Measurements from ENCODE around the gene DNM3. TPM values are rescaled to one million over a fixed set of nuclear protein-coding genes. Genes with fewer than 3 reads are reported as not detected.

Gene DNM3
- total and polyA plus RNA-seq, 9 of the 15 experiments (the other 6 are each of a cell fraction or from before 2014, with no cell fraction given), result 0.08 to 0.36 (median 0.22) TPM; not detected in 1

DNA sequence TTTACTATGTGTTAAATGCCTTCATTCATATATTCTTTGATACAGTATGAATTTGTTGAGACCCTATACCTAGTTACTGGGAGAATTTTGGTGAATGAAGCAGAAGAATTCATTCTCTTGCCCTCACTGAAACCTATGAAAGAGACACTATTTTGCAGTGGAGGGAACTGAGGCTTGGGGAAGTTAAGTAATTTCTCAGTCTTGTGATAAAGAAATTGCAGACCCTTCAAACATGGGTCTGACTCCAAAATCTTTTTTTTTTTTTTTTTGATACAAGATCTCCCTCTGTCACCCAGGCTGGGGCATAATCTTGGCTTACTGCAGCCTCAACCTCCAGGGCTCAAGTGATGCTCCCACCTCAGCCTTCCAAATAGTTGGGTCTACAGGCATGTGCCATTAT, 132.1 kb downstream of the DNM3 start:
- Histone ChIP-seq H3K27ac (ENCODE audit: extremely low read depth, low read depth, low read length) (no peak overlapping the region), H3K9ac (ENCODE audit: insufficient read depth in 1 of 2, low read depth in 2 of 2, low read length in 2 of 2) (no peak overlapping the region), H3K27me3 (ENCODE audit: control insufficient read depth in 2 of 2, insufficient read depth in 2 of 2, low read length in 2 of 2) (no peaks in the 10 kb centered on the region; a peak in 1 of 5 replicates), H3K4me2 (ENCODE audit: insufficient read depth, low read length) (no peak overlapping the region), H3K4me1 (replicated peaks in 1 of 2; ENCODE audit: control insufficient read depth in 2 of 2, insufficient read depth in 2 of 2, low read length in 2 of 2) (no peaks in the 10 kb centered on the region; a peak in 1 of 5 replicates), H3K9me1 (ENCODE audit: control insufficient read depth, insufficient read depth, low read length) (no peaks in the 10 kb centered on the region), H3K79me2 (ENCODE audit: control insufficient read depth, insufficient read depth, low read length) (no peaks in the 10 kb centered on the region), H3K9me3 (replicated peaks; ENCODE audit: control insufficient read depth, insufficient read depth, low read depth, low read length) (no peaks in the 10 kb centered on the region), H3K36me3 (ENCODE audit: control insufficient read depth, insufficient read depth, low read length) (no peaks in the 10 kb centered on the region), H2AFZ (ENCODE audit: low read depth, low read length) (no peak overlapping the region), H4K20me1 (replicated peaks; ENCODE audit: control insufficient read depth, insufficient read depth, low read length) (no peaks in the 10 kb centered on the region), H3K4me3 (no peak overlapping the region)
- in situ Hi-C loops (cut with MboI) (no loop called here), intact Hi-C loops (cut with micrococcal nuclease) (no loop called here)
- ATAC-seq, result no peak
- BruUV-seq (replicated peaks), result no TSS peak
- ChIA-PET CTCF (ENCODE audit: low intra/inter-chr PET ratio) (no interaction called here), POLR2A (no interaction called here)
- no peak for FAIRE-seq
- DNase-seq (ENCODE audit: extremely low read depth in 1 of 4, low spot score in 3 of 4), result no peak
- no peak for TF ChIP-seq RB1 (IDR thresholded peaks at IDR 0.05; ENCODE audit: low read depth)
- TF ChIP-seq, protein P1, sequence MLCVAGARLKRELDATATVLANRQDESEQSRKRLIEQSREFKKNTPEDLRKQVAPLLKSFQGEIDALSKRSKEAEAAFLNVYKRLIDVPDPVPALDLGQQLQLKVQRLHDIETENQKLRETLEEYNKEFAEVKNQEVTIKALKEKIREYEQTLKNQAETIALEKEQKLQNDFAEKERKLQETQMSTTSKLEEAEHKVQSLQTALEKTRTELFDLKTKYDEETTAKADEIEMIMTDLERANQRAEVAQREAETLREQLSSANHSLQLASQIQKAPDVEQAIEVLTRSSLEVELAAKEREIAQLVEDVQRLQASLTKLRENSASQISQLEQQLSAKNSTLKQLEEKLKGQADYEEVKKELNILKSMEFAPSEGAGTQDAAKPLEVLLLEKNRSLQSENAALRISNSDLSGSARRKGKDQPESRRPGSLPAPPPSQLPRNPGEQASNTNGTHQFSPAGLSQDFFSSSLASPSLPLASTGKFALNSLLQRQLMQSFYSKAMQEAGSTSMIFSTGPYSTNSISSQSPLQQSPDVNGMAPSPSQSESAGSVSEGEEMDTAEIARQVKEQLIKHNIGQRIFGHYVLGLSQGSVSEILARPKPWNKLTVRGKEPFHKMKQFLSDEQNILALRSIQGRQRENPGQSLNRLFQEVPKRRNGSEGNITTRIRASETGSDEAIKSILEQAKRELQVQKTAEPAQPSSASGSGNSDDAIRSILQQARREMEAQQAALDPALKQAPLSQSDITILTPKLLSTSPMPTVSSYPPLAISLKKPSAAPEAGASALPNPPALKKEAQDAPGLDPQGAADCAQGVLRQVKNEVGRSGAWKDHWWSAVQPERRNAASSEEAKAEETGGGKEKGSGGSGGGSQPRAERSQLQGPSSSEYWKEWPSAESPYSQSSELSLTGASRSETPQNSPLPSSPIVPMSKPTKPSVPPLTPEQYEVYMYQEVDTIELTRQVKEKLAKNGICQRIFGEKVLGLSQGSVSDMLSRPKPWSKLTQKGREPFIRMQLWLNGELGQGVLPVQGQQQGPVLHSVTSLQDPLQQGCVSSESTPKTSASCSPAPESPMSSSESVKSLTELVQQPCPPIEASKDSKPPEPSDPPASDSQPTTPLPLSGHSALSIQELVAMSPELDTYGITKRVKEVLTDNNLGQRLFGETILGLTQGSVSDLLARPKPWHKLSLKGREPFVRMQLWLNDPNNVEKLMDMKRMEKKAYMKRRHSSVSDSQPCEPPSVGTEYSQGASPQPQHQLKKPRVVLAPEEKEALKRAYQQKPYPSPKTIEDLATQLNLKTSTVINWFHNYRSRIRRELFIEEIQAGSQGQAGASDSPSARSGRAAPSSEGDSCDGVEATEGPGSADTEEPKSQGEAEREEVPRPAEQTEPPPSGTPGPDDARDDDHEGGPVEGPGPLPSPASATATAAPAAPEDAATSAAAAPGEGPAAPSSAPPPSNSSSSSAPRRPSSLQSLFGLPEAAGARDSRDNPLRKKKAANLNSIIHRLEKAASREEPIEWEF (CRISPR knock-in tag; IDR thresholded peaks at IDR 0.05), result no peak
- no peak for TF ChIP-seq HSF4 (CRISPR knock-in tag; IDR thresholded peaks at IDR 0.05; ENCODE audit: borderline replicate concordance)
- TF ChIP-seq, protein P2, sequence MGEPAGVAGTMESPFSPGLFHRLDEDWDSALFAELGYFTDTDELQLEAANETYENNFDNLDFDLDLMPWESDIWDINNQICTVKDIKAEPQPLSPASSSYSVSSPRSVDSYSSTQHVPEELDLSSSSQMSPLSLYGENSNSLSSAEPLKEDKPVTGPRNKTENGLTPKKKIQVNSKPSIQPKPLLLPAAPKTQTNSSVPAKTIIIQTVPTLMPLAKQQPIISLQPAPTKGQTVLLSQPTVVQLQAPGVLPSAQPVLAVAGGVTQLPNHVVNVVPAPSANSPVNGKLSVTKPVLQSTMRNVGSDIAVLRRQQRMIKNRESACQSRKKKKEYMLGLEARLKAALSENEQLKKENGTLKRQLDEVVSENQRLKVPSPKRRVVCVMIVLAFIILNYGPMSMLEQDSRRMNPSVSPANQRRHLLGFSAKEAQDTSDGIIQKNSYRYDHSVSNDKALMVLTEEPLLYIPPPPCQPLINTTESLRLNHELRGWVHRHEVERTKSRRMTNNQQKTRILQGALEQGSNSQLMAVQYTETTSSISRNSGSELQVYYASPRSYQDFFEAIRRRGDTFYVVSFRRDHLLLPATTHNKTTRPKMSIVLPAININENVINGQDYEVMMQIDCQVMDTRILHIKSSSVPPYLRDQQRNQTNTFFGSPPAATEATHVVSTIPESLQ (CRISPR knock-in tag; IDR thresholded peaks at IDR 0.05), result no peak
